Measurements from ENCODE around the gene BTN2A1. TPM values are rescaled to one million over a fixed set of nuclear protein-coding genes. Genes with fewer than 3 reads are reported as not detected.
A peak's percentile ranks its signal among the peaks of the same experiment; 100 is the strongest.

Gene BTN2A1
- total and polyA plus RNA-seq, 2 of the 13 experiments (the other 11 are each of a cell fraction or from before 2014, with no cell fraction given): 16.4 to 30.4 TPM

- TF ChIP-seq, protein P1, sequence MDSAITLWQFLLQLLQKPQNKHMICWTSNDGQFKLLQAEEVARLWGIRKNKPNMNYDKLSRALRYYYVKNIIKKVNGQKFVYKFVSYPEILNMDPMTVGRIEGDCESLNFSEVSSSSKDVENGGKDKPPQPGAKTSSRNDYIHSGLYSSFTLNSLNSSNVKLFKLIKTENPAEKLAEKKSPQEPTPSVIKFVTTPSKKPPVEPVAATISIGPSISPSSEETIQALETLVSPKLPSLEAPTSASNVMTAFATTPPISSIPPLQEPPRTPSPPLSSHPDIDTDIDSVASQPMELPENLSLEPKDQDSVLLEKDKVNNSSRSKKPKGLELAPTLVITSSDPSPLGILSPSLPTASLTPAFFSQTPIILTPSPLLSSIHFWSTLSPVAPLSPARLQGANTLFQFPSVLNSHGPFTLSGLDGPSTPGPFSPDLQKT (CRISPR knock-in tag; IDR thresholded peaks at IDR 0.05; ENCODE audit: borderline replicate concordance): no peak
- TF ChIP-seq NAIF1 (CRISPR knock-in tag; IDR thresholded peaks at IDR 0.05; ENCODE audit: borderline replicate concordance): 0 out of 2 replicates have a peak, but pooled peaks have one; percentile 52
- TF ChIP-seq, protein P2, sequence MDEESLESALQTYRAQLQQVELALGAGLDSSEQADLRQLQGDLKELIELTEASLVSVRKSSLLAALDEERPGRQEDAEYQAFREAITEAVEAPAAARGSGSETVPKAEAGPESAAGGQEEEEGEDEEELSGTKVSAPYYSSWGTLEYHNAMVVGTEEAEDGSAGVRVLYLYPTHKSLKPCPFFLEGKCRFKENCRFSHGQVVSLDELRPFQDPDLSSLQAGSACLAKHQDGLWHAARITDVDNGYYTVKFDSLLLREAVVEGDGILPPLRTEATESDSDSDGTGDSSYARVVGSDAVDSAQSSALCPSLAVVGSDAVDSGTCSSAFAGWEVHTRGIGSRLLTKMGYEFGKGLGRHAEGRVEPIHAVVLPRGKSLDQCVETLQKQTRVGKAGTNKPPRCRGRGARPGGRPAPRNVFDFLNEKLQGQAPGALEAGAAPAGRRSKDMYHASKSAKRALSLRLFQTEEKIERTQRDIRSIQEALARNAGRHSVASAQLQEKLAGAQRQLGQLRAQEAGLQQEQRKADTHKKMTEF (CRISPR knock-in tag; IDR thresholded peaks at IDR 0.05): peak; percentile 66
- TF ChIP-seq ZNF205 (CRISPR knock-in tag; IDR thresholded peaks at IDR 0.05): 0 out of 2 replicates have a peak, but pooled peaks have one; percentile 50
- peak; percentile 77 for TF ChIP-seq GFI1 (CRISPR knock-in tag; IDR thresholded peaks at IDR 0.05; ENCODE audit: borderline replicate concordance)
- peak; percentile 83 for TF ChIP-seq ZMYM4 (CRISPR knock-in tag; IDR thresholded peaks at IDR 0.05)
Observed at GRCh38 chr6:26514984-26515383, 57.2 kb downstream of the BTN2A1 start (continued).

GRCh38 chr6:26516481-26517427 lies 59.0 kb downstream of the BTN2A1 start:
- Histone ChIP-seq H3K27ac (ENCODE audit: extremely low read length, insufficient read depth, low read length) (peak overlapping the region; percentile 20), H4K20me1 (ENCODE audit: insufficient read depth, low read length) (no peaks in the 10 kb centered on the region), H3K9ac (ENCODE audit: insufficient read depth, low read depth, low read length) (no peak overlapping the region), H3K4me3 (replicated peaks in 1 of 3; ENCODE audit: insufficient read depth in 1 of 3, low read depth in 2 of 3, low read length in 3 of 3) (no peak overlapping the region), H3K27me3 (ENCODE audit: control insufficient read depth in 1 of 2, insufficient read depth in 2 of 2, low read length in 2 of 2) (no peaks in the 10 kb centered on the region), H3K4me1 (ENCODE audit: insufficient read depth, low read length) (peaks cover 51% of the 10 kb centered on the region), H3K4me2 (ENCODE audit: low read depth, low read length) (no peak overlapping the region), H3K79me2 (ENCODE audit: insufficient read depth, low read length) (no peaks in the 10 kb centered on the region), H3K36me3 (replicated peaks in 1 of 2; ENCODE audit: control insufficient read depth in 1 of 2, insufficient read depth in 2 of 2, low read length in 2 of 2) (no peaks in the 10 kb centered on the region), H2AFZ (ENCODE audit: low read length) (no peak overlapping the region), H3K9me3 (ENCODE audit: low read length) (no peaks in the 10 kb centered on the region)
- no peak for ATAC-seq
- no TSS peak for BruUV-seq (replicated peaks)
- WGBS (ENCODE audit: low lambda C conversion rate): 53% methylated on average over 9 of the region's 9 CpGs
- in situ Hi-C loops (cut with HindIII; ENCODE audit: extremely low pct_ligation_motif_present, low pct_unique_long_range_greater_than_20kb) (no loop called here), intact Hi-C loops (cut with micrococcal nuclease; ENCODE audit: unreplicated experiment) (no loop called here)
- FAIRE-seq: peak; percentile 64
- POLR2A ChIA-PET: interaction anchor here (0.7 to 3.2 kb wide), 4 partner anchors 22 to 1321 kb away, joined by 3 to 19 read pairs (median 4); partner anchors contain the start of gene HMGN4
- CTCF ChIA-PET (ENCODE audit: low intra/inter-chr PET ratio, low total read pairs): no interaction called here
- peak; percentile 86 for DNase-seq (ENCODE audit: low spot score)
- TF ChIP-seq SMARCE1 (IDR thresholded peaks at IDR 0.05; ENCODE audit: borderline replicate concordance) (no peak), ETS1 (CRISPR knock-in tag; IDR thresholded peaks at IDR 0.05) (no peak), SRY (CRISPR knock-in tag; IDR thresholded peaks at IDR 0.05) (no peak), KLF16 (CRISPR knock-in tag; IDR thresholded peaks at IDR 0.05) (no peak), ZNF12 (CRISPR knock-in tag; IDR thresholded peaks at IDR 0.05) (peak; percentile 51; the same call in 1 of the 2 replicates), ZIK1 (CRISPR knock-in tag; IDR thresholded peaks at IDR 0.05; ENCODE audit: borderline replicate concordance, low read depth) (no peak), ZEB1 (IDR thresholded peaks at IDR 0.05; ENCODE audit: insufficient replicate concordance, low read depth) (no peak), KAT7 (CRISPR knock-in tag; IDR thresholded peaks at IDR 0.05; ENCODE audit: borderline replicate concordance) (no peak), STAT5B (CRISPR knock-in tag; IDR thresholded peaks at IDR 0.05) (no peak), ZNF44 (CRISPR knock-in tag; IDR thresholded peaks at IDR 0.05) (no peak), NR2F2 (IDR thresholded peaks at IDR 0.05; ENCODE audit: borderline replicate concordance, low read depth) (peak; percentile 69; the same call in 1 of the 2 replicates), BORCS8-MEF2B (CRISPR knock-in tag; IDR thresholded peaks at IDR 0.05) (no peak)
